NCI-H1694 (cell line): Measurements from ENCODE around the gene FNDC3A.

Experiments used
- DNase-seq: peaks from one replicate; lab custom pipeline; 2025; lab: John Stamatoyannopoulos, UW

FNDC3A gene

GRCh38 chr13:49218493-49219051 is 242.9 kb downstream of the FNDC3A start:
- DNase-seq: no peak

GRCh38 chr13:49219647-49220035 is 243.9 kb downstream of the FNDC3A start:
- no peak for DNase-seq

- DNase-seq: no peak
These were observed 244.5 kb downstream of the FNDC3A start, which contains the start of gene MLNR for GRCh38 chr13:49220036-49220855. MLNR (plus strand) TSS chr13:49220338; CDS start chr13:49220338, 0 bp downstream.

- no peak for DNase-seq
These were observed 245.3 kb downstream of the FNDC3A start for GRCh38 chr13:49220856-49221589.

- DNase-seq: no peak
These were observed 245.9 kb downstream of the FNDC3A start for GRCh38 chr13:49221590-49221965.

GRCh38 chr13:49225223-49226042 is 249.7 kb downstream of the FNDC3A start:
- no peak for DNase-seq

GRCh38 chr13:49226613-49227012 is 250.9 kb downstream of the FNDC3A start:
- no peak for DNase-seq

- no peak for DNase-seq
These were observed 259.0 kb downstream of the FNDC3A start for GRCh38 chr13:49234741-49235140.

GRCh38 chr13:49235856-49236431 is 260.2 kb downstream of the FNDC3A start:
- no peak for DNase-seq

- DNase-seq: no peak
These were observed 262.9 kb downstream of the FNDC3A start for GRCh38 chr13:49238621-49239020.

GRCh38 chr13:49240017-49240416 is 264.3 kb downstream of the FNDC3A start:
- DNase-seq: peak; percentile 8

GRCh38 chr13:49241296-49241695 is 265.6 kb downstream of the FNDC3A start:
- DNase-seq: no peak

- DNase-seq: no peak
These were observed 269.4 kb downstream of the FNDC3A start for GRCh38 chr13:49245101-49245500.

- no peak for DNase-seq
These were observed 271.3 kb downstream of the FNDC3A start for GRCh38 chr13:49246850-49247642.

GRCh38 chr13:49247643-49248621 is 272.2 kb downstream of the FNDC3A start, which contains the start of gene CDADC1:
CDADC1 (plus strand) TSS chr13:49247925; CDS start chr13:49248038, 113 bp downstream.
- peak; percentile 74 for DNase-seq

GRCh38 chr13:49248622-49249002 is 272.9 kb downstream of the FNDC3A start:
- no peak for DNase-seq

- DNase-seq: no peak
These were observed 275.6 kb downstream of the FNDC3A start for GRCh38 chr13:49251326-49251725.

- no peak for DNase-seq
These were observed 277.6 kb downstream of the FNDC3A start for GRCh38 chr13:49253310-49253709.

GRCh38 chr13:49254007-49254406 is 278.3 kb downstream of the FNDC3A start:
- DNase-seq: no peak

- DNase-seq: no peak
These were observed 281.1 kb downstream of the FNDC3A start for GRCh38 chr13:49256841-49257240.
